Hepatocyte (in vitro differentiated cells): ENCODE measurements around the gene RDH16. TPM values are rescaled to one million over a fixed set of nuclear protein-coding genes. Genes with fewer than 3 reads are reported as not detected.

Source experiments
- DNase-seq: peaks from one replicate; pipeline ENCODE4 v3.0.0-alpha.2; 2016; ENCODE audit warnings: low spot score
- H2AFZ ChIP-seq: fragments of 200-600 bp; sonication (generic); 2 replicates; pipeline ENCODE4 v1.6.0; 2016; ENCODE audit warnings: antibody characterized with exemption, mild to moderate bottlenecking
- H3K27ac ChIP-seq: fragments of 200-600 bp; sonication (generic); 2 replicates; pipeline ENCODE4 v1.5.1; 2016; ENCODE audit warnings: mild to moderate bottlenecking
- H3K27me3 ChIP-seq: fragments of 200-600 bp; sonication (generic); 2 replicates; pipeline ENCODE4 v1.6.1; 2016
- H3K36me3 ChIP-seq: fragments of 200-600 bp; sonication (generic); replicated peaks from 2 replicates; pipeline ENCODE4 v1.5.1; 2016; ENCODE audit warnings: low read depth; ENCODE audit not compliant: insufficient read depth
- H3K4me1 ChIP-seq: fragments of 200-600 bp; sonication (generic); 2 replicates; pipeline ENCODE4 v1.5.1; 2016; ENCODE audit warnings: mild to moderate bottlenecking, moderate library complexity; ENCODE audit not compliant: insufficient read depth
- H3K4me2 ChIP-seq: fragments of 200-600 bp; sonication (generic); 2 replicates; pipeline ENCODE4 v1.6.0; 2016
- H3K4me3 ChIP-seq: fragments of 200-600 bp; sonication (generic); 2 replicates; pipeline ENCODE4 v1.5.1; 2016; ENCODE audit warnings: mild to moderate bottlenecking
- H3K79me2 ChIP-seq: fragments of 200-600 bp; sonication (generic); 2 replicates; pipeline ENCODE4 v1.6.0; 2017; ENCODE audit warnings: mild to moderate bottlenecking
- H3K9me2 ChIP-seq: fragments of 200-600 bp; sonication (generic); replicated peaks from 2 replicates; pipeline ENCODE4 v1.6.0; 2017; ENCODE audit warnings: mild to moderate bottlenecking; ENCODE audit not compliant: insufficient read depth
- H3K9me3 ChIP-seq: fragments of 200-600 bp; sonication (generic); 2 replicates; pipeline ENCODE4 v1.5.1; 2016; ENCODE audit warnings: low read depth, mild to moderate bottlenecking
- H4K20me1 ChIP-seq: fragments of 200-600 bp; sonication (generic); 2 replicates; pipeline ENCODE4 v1.6.0; 2016; ENCODE audit warnings: mild to moderate bottlenecking; ENCODE audit not compliant: insufficient read depth, poor library complexity, severe bottlenecking
- CTCF ChIP-seq: fragments of 200-600 bp; sonication (generic); IDR thresholded peaks from 2 replicates; pipeline ENCODE4 v1.5.1; 2016; ENCODE audit warnings: antibody characterized with exemption, mild to moderate bottlenecking; ENCODE audit not compliant: poor library complexity
- EZH2 ChIP-seq: fragments of 200-600 bp; sonication (generic); IDR thresholded peaks from 2 replicates; pipeline ENCODE4 v1.6.1; 2016; ENCODE audit warnings: antibody characterized with exemption, mild to moderate bottlenecking, borderline replicate concordance
- EZH2phosphoT487 ChIP-seq: fragments of 200-600 bp; sonication (generic); IDR thresholded peaks from one replicate; pipeline ENCODE4 v1.6.1; 2018; ENCODE audit warnings: antibody characterized with exemption, mild to moderate bottlenecking, low read depth, moderate library complexity; ENCODE audit not compliant: unreplicated experiment, severe bottlenecking
- WGBS: methylation state at CpG from one replicate; pipeline ENCODE4 v1.1.6; 2016; ENCODE audit warnings: low lambda C conversion rate; ENCODE audit errors: missing lambda C conversion rate; 5-methylcytosine and 5-hydroxymethylcytosine counted together
- polyA plus RNA-seq: library from polyadenylated mRNA; unstranded; fragments of >200 nt; fragmentation: Nextera tagmentation; extraction: Ambion mirVana; gene quantifications from 2 replicates; pipeline ENCODE4 v1.2.1, GENCODE V29; 2016
- total RNA-seq: library from RNA; depleted of rRNA; stranded (reverse); fragments of >200 nt; gene quantifications from 2 replicates; pipeline ENCODE4 v1.2.3, GENCODE V29; 2014

RDH16 gene
- total and polyA plus RNA-seq, 2 experiments from 2014 or later = 0.64 to 1.7 TPM

GRCh38 chr12:56929780-56930179 is 27.6 kb downstream of the RDH16 start:
- H3K27me3 ChIP-seq = no peaks in the 10 kb centered on the region
- no peaks in the 10 kb centered on the region for H3K36me3 ChIP-seq
- H3K9me2 ChIP-seq = no peaks in the 10 kb centered on the region
- no peaks in the 10 kb centered on the region for H3K79me2 ChIP-seq
- H3K9me3 ChIP-seq = no peaks in the 10 kb centered on the region
- H4K20me1 ChIP-seq = no peaks in the 10 kb centered on the region
- DNase-seq = no peak
- H2AFZ ChIP-seq = no peak overlapping the region
- WGBS = 95% methylated on average over 4 of the region's 4 CpGs
- no peaks in the 10 kb centered on the region for H3K4me1 ChIP-seq
- no peak overlapping the region for H3K4me3 ChIP-seq
- H3K27ac ChIP-seq = no peak overlapping the region
- TF ChIP-seq EZH2phosphoT487 (no peak), CTCF (no peak), EZH2 (no peak)
- H3K4me2 ChIP-seq = no peak overlapping the region

GRCh38 chr12:56928262-56928661 is 29.1 kb downstream of the RDH16 start:
- DNase-seq = no peak
- H3K36me3 ChIP-seq = no peaks in the 10 kb centered on the region
- H3K27ac ChIP-seq = no peak overlapping the region
- no peaks in the 10 kb centered on the region for H3K79me2 ChIP-seq
- no peaks in the 10 kb centered on the region for H3K4me1 ChIP-seq
- H2AFZ ChIP-seq = no peak overlapping the region
- WGBS = 54% methylated on average over 3 of the region's 3 CpGs
- H3K9me2 ChIP-seq = no peaks in the 10 kb centered on the region
- no peak overlapping the region for H3K4me2 ChIP-seq
- no peaks in the 10 kb centered on the region for H3K9me3 ChIP-seq
- H3K27me3 ChIP-seq = no peaks in the 10 kb centered on the region
- no peak for TF ChIP-seq CTCF
- TF ChIP-seq EZH2 = no peak
- TF ChIP-seq EZH2phosphoT487 = no peak
- no peaks in the 10 kb centered on the region for H4K20me1 ChIP-seq
- H3K4me3 ChIP-seq = no peak overlapping the region

- TF ChIP-seq EZH2 = no peak
- no peak for TF ChIP-seq EZH2phosphoT487
- no peak for TF ChIP-seq CTCF
- Histone ChIP-seq H3K9me2 (no peaks in the 10 kb centered on the region), H3K27me3 (no peaks in the 10 kb centered on the region), H3K4me2 (no peak overlapping the region), H3K79me2 (no peaks in the 10 kb centered on the region), H3K4me3 (no peak overlapping the region), H3K4me1 (no peaks in the 10 kb centered on the region), H3K36me3 (no peaks in the 10 kb centered on the region), H2AFZ (no peak overlapping the region), H3K9me3 (no peaks in the 10 kb centered on the region), H4K20me1 (no peaks in the 10 kb centered on the region), H3K27ac (no peak overlapping the region)
- 87% methylated on average over 4 of the region's 4 CpGs for WGBS
- DNase-seq = no peak
Measured at GRCh38 chr12:56927281-56927680, 30.1 kb downstream of the RDH16 start.

- WGBS = 91% methylated on average over 1 of the region's 1 CpG
- no peaks in the 10 kb centered on the region for H3K27me3 ChIP-seq
- H3K27ac ChIP-seq = no peak overlapping the region
- no peak for DNase-seq
- no peaks in the 10 kb centered on the region for H4K20me1 ChIP-seq
- no peaks in the 10 kb centered on the region for H3K79me2 ChIP-seq
- H3K4me1 ChIP-seq = no peaks in the 10 kb centered on the region
- no peaks in the 10 kb centered on the region for H3K36me3 ChIP-seq
- TF ChIP-seq EZH2phosphoT487 (no peak), CTCF (no peak), EZH2 (no peak)
- H3K9me3 ChIP-seq = no peaks in the 10 kb centered on the region
- H3K4me2 ChIP-seq = no peak overlapping the region
- no peaks in the 10 kb centered on the region for H3K9me2 ChIP-seq
- H2AFZ ChIP-seq = no peak overlapping the region
- no peak overlapping the region for H3K4me3 ChIP-seq
Measured at GRCh38 chr12:56922031-56922430, 35.4 kb downstream of the RDH16 start.
